Heart right ventricle (tissue), 16 donors: Measurements from ENCODE around the gene CPXM1. TPM values are rescaled to one million over a fixed set of nuclear protein-coding genes. Genes with fewer than 3 reads are reported as not detected.
A peak's percentile ranks its signal among the peaks of the same experiment; 100 is the strongest.

ENCODE experiments used
- ATAC-seq, 8 donors: fragments of 200-7000 bp; cut with Tn5 transposase; one replicate each; pipeline ENCODE4 v1.9.1; 2020; ENCODE audit warnings: mild to moderate bottlenecking in 8 of 8, moderate library complexity in 8 of 8, moderate number of reproducible peaks in 1 of 8
- DNase-seq, 2 donors: peaks; one replicate each; pipeline ENCODE4 v3.0.0-alpha.2; 2020
- H3K27ac ChIP-seq, 10 donors: fragments of 200-600 bp; sonication (generic) in 2 of 10; one replicate each; pipeline versions ENCODE4 v1.5.0 to v1.8.0; 2020 to 2022; ENCODE audit warnings: mild to moderate bottlenecking in 3 of 10
- H3K27me3 ChIP-seq, 7 donors: fragments of 200-600 bp; one replicate each; pipeline ENCODE4 v1.8.0; 2021 to 2022; ENCODE audit warnings: mild to moderate bottlenecking in 2 of 7
- H3K36me3 ChIP-seq, 9 donors: fragments of 200-600 bp; sonication (generic) in 1 of 9; one replicate each; pipeline versions ENCODE4 v1.5.0 to v1.8.0; 2020 to 2022; ENCODE audit warnings: mild to moderate bottlenecking in 2 of 9
- H3K4me1 ChIP-seq, 9 donors: fragments of 200-600 bp; sonication (generic) in 1 of 9; one replicate each; pipeline versions ENCODE4 v1.5.0 to v1.8.0; 2020 to 2022; ENCODE audit warnings: mild to moderate bottlenecking in 4 of 9
- H3K4me3 ChIP-seq, 10 donors: fragments of 200-600 bp; sonication (generic) in 2 of 10; one replicate each; pipeline versions ENCODE4 v1.5.0 to v1.8.0; 2020 to 2022; ENCODE audit warnings: mild to moderate bottlenecking in 7 of 10, moderate library complexity in 2 of 10
- H3K9me3 ChIP-seq, 11 donors: fragments of 200-600 bp in 10 of 11; sonication (generic) in 2 of 11; one replicate each; pipeline versions ENCODE4 v1.5.0 to v1.8.0; 2013 to 2022; ENCODE audit warnings: mild to moderate bottlenecking in 2 of 11, control low read depth in 1 of 11, moderate library complexity in 1 of 11
- WGBS, 2 donors: extraction: QIAGEN DNeasy Blood & Tissue Kit; methylation state at CpG; one replicate each; pipeline ENCODE4 v1.1.7; 2013; ENCODE audit warnings: inconsistent platforms in 1 of 2; 5-methylcytosine and 5-hydroxymethylcytosine counted together
- intact Hi-C, 10 donors: fragments of 100-400 bp; cut with DNase I; formaldehyde crosslinking; loops; one replicate each; pipeline versions ENCODE4 v1.11.1 to v1.14.2; 2022
- polyA plus RNA-seq, 2 donors: library from polyadenylated mRNA; stranded (reverse); fragments of 200-250 nt; gene quantifications; one replicate each; pipeline ENCODE4 v1.2.3, GENCODE V29; 2013
- total RNA-seq, 10 donors: library from RNA; stranded (reverse); fragmentation: NEBNext Ultra II Directional in 3 of 10; extraction: Animal tissue kit (Norgen Biotek cat#: 25700) in 3 of 10; gene quantifications; one replicate each; pipeline versions ENCODE4 v1.2.1 to v1.2.4, GENCODE V29; 2021 to 2023
- TF ChIP-seq, protein P1 (sequence below), 9 donors: fragments of 200-600 bp; sonication (generic) in 2 of 9; IDR thresholded peaks; one replicate each; pipeline versions ENCODE4 v1.5.0 to v1.8.0; 2021 to 2022; ENCODE audit warnings: antibody characterized with exemption in 9 of 9, mild to moderate bottlenecking in 5 of 9, moderate library complexity in 1 of 9
- donor health status: Arrhythmogenic right ventricular cardiomyopathy.
- donor health status: ischemic (EF 13 %, LVEDD 7.1; RV severe dilation, severe dysfunction).
- donor health status: healthy with polysubstance abuse.
- donor health status: DM: no; HTN: yes; CAD: no.
- donor health status: DM: no; HTN: no; CAD: no.
- donor health status: ischemic (EF 25% LVEDD 6.9; RV normal size, moderate dysfunction).
- donor health status: ischemic (EF 25% LVEDD 5.7; RV mildly dilated, moderate dysfunction).
- donor health status: healthy.
- donor health status: DM: yes; HTN: yes; CAD: no.
- donor health status: Ischemic cardiomyopathy.
- donor health status: ischemic (EF 35%, LVEDD 5.7; RV mildly dilated, moderate dysfunction).
- donor health status: nonischemic (EF 11% LVEDD 7.7; RV severe dilation, severe dysfunction).
- donor health status: DM: yes; HTN: yes; CAD: no.
- donor health status: PGD.
- donor health status: ischemic (EF 29% LVEDD 5.4; RV normal size, mild dysfunction).
- donor health status: nonischemic (EF 23%, LVEDD 6.1; RV moderate dilation, normal function).

Gene CPXM1
- total and polyA plus RNA-seq, 12 donors, result 0.48 to 4.9 (median 1.4) TPM; not detected in 1

DNA sequence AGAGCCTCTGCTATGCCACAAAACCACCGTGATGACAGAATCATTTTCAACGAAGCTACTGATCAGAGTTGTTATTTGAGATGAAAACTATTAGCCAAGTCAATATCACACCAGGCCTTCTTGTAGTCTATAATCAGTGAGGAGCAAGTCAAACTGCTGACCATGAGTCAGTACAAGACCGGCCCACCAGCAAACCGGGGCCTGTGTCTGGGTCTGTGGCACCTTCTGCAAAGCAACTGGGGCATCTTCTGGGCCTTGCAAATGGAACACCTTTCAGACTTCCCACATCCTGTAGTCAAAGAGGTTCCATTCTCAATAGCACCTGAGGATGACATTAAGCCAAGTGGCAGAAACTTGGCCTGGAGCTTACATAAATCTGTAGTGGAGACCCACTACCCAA, 38.5 kb downstream of the CPXM1 start:
- TF ChIP-seq, protein P1, sequence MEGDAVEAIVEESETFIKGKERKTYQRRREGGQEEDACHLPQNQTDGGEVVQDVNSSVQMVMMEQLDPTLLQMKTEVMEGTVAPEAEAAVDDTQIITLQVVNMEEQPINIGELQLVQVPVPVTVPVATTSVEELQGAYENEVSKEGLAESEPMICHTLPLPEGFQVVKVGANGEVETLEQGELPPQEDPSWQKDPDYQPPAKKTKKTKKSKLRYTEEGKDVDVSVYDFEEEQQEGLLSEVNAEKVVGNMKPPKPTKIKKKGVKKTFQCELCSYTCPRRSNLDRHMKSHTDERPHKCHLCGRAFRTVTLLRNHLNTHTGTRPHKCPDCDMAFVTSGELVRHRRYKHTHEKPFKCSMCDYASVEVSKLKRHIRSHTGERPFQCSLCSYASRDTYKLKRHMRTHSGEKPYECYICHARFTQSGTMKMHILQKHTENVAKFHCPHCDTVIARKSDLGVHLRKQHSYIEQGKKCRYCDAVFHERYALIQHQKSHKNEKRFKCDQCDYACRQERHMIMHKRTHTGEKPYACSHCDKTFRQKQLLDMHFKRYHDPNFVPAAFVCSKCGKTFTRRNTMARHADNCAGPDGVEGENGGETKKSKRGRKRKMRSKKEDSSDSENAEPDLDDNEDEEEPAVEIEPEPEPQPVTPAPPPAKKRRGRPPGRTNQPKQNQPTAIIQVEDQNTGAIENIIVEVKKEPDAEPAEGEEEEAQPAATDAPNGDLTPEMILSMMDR (IDR thresholded peaks at IDR 0.05), result no peak
- Histone ChIP-seq H3K4me1 (no peaks in the 10 kb centered on the region), H3K27me3 (peaks cover 0 to 77% (median 42%) of the 10 kb centered on the region in 7 donors), H3K4me3 (no peak overlapping the region), H3K27ac (no peak overlapping the region), H3K36me3 (no peaks in the 10 kb centered on the region), H3K9me3 (no peaks in the 10 kb centered on the region)
- ATAC-seq, result no peak
- no peak for DNase-seq
- 91 to 92% methylated on average over 4 of the region's 4 CpGs for WGBS, 2 donors
- intact Hi-C loops, result loop anchor here in 2 of 10 donors (5.0 to 10.0 kb wide), 2 partner anchors 75 to 223 kb away; no protein-coding TSS in a partner anchor

DNA sequence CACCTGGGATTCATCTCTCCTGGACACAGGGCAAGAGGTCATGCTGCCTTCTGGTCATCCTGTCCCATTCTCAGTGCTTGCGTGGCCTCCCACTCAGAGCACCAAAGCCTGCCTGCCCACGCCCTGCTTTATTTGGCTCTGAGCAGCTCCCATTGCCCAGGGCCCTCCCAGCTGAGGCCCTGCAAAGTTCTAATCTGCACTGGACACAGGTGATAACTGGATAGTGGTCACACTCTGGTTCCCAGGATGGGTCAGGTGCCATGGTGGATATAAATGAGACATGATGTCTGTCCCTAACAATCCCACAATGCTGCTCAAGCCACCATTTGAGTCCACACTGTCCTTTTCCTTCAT, 39.5 kb downstream of the CPXM1 start:
- H3K4me3 ChIP-seq, result no peak overlapping the region
- DNase-seq (no peak), ATAC-seq (no peak)
- no peaks in the 10 kb centered on the region for H3K4me1 ChIP-seq
- intact Hi-C loops, result loop anchor here in 2 of 10 donors (5.0 to 10.0 kb wide), 2 partner anchors 76 to 224 kb away; no protein-coding TSS in a partner anchor
- no peaks in the 10 kb centered on the region for H3K36me3 ChIP-seq
- peaks cover 0 to 83% (median 52%) of the 10 kb centered on the region in 7 donors for H3K27me3 ChIP-seq
- 98 to 100% methylated on average over 2 of the region's 2 CpGs for WGBS, 2 donors
- no peak overlapping the region for H3K27ac ChIP-seq
- TF ChIP-seq, protein P1 (IDR thresholded peaks at IDR 0.05), result no peak
- H3K9me3 ChIP-seq, result no peaks in the 10 kb centered on the region

DNA sequence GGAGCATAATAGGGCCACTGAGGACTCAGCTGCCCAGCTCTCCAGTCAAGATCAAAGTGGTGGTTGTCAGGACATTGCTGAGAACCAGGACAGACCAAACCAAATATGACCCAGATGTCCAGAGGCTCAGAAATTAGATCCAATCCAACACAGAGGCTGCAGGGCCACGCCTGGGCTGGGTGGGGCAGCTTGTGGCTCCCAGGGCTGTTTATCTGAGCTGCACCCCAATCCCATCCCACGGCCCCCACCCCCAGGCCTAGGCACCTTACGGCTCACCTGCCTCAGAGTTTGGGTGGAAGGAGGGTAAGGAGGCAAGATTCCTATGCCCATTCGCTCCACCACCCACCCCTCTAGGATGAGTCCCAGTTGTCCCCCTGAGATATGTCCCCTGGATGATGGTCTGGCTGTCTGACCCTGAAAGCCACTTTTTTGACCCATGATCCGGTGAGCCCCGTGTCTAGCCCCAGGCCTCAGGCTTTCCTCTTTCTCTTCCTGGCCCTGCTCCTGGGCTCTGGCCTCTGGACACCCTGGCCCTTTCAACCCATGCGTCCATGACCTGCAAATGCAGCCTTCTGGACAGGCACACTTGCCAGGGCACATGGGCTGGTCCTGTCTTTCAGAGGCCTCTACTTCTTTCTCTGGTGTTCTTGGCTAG, 40.0 kb downstream of the CPXM1 start:
- Histone ChIP-seq H3K4me3 (no peak overlapping the region), H3K27me3 (peaks cover 0 to 84% (median 52%) of the 10 kb centered on the region in 7 donors), H3K36me3 (no peaks in the 10 kb centered on the region), H3K27ac (no peak overlapping the region), H3K9me3 (no peaks in the 10 kb centered on the region), H3K4me1 (no peaks in the 10 kb centered on the region)
- intact Hi-C loops, result loop anchor here in 2 of 10 donors (5.0 to 10.0 kb wide), 2 partner anchors 77 to 224 kb away; no protein-coding TSS in a partner anchor
- 80 to 92% methylated on average over 7 of the region's 7 CpGs for WGBS, 2 donors
- TF ChIP-seq, protein P1 (IDR thresholded peaks at IDR 0.05), result no peak
- ATAC-seq, result peak in 1 of 8 donors; percentile 6
- no peak for DNase-seq

DNA sequence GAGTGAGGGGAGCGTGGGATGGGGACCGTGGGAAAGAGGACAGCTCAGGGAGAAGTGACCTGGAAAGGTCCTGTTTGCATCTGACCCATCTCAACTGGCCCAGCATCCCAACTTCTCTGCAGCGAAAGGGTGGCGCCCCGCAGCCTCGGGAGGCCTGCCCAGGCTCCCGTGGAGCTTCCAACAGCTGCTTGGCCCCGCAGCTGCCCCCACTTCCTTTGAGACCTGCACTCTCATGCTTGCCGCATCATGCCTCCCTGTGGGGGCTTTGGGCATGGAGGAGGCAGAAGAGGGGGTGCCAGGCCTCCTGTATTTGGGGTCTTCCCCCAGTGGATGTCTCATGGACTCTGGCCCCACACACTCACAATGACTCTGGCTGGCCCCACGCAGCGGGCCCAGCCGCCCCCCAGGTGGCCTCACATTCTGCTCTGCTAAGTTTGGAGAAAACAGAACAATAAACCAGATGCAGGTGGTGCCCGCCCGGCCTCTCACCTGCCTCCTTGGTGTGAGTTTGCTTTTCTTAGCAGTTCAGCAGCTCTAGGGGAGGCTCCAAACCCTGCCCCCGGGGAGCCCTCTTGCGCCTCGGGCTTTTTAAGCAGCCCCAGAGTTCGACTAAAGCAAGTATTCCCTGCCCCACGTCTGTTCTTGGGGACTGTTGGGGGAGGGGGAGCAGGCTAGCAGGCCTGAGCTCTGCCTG, 40.7 kb downstream of the CPXM1 start:
- H3K4me3 ChIP-seq, result no peak overlapping the region
- no peaks in the 10 kb centered on the region for H3K9me3 ChIP-seq
- no peak overlapping the region for H3K27ac ChIP-seq
- WGBS, 2 donors, result 65 to 67% methylated on average over 18 to 19 of the region's 19 CpGs
- no peaks in the 10 kb centered on the region for H3K4me1 ChIP-seq
- H3K27me3 ChIP-seq, result peaks cover 0 to 84% (median 52%) of the 10 kb centered on the region in 7 donors
- TF ChIP-seq, protein P1 (IDR thresholded peaks at IDR 0.05), result no peak
- DNase-seq (no peak), ATAC-seq (no peak)
- intact Hi-C loops, result loop anchor here in 8 of 10 donors (5.0 to 10.0 kb wide), 8 partner anchors 78 to 245 kb away; partner anchors contain the start of genes PCED1A (in 1 of the 8) and VPS16 (in 1 of the 8)
- H3K36me3 ChIP-seq, result no peaks in the 10 kb centered on the region
